Right kidney (tissue), 1 donor: ENCODE data around the gene UBXN7.
"Not testable (repeated sequence)": the region's sequence is repeated elsewhere in the genome, so short reads cannot be mapped to it uniquely, and the experiment has no call there.

Experiments used
- DNase-seq: peaks from one replicate; pipeline ENCODE4 v3.0.0-alpha.2; 2016

The UBXN7 gene

GRCh38 chr3:196356556-196356955 lies 75.7 kb downstream of the UBXN7 start:
- DNase-seq: no peak

GRCh38 chr3:196355668-196356067 lies 76.6 kb downstream of the UBXN7 start:
- no peak for DNase-seq

- DNase-seq: no peak
These were observed 78.1 kb downstream of the UBXN7 start for GRCh38 chr3:196354132-196354531.

- no peak for DNase-seq
These were observed 80.7 kb downstream of the UBXN7 start for GRCh38 chr3:196351541-196351940.

GRCh38 chr3:196350067-196350466 lies 82.2 kb downstream of the UBXN7 start:
- DNase-seq: no peak

GRCh38 chr3:196348698-196349097 lies 83.5 kb downstream of the UBXN7 start:
- no peak for DNase-seq

GRCh38 chr3:196344663-196345062 lies 87.6 kb downstream of the UBXN7 start:
- no peak for DNase-seq

- DNase-seq: not testable (repeated sequence)
These were observed 88.3 kb downstream of the UBXN7 start for GRCh38 chr3:196343917-196344316.

- DNase-seq: no peak
These were observed 91.1 kb downstream of the UBXN7 start for GRCh38 chr3:196341137-196341536.

GRCh38 chr3:196340466-196340865 lies 91.8 kb downstream of the UBXN7 start:
- DNase-seq: no peak

GRCh38 chr3:196339493-196340254 lies 92.6 kb downstream of the UBXN7 start:
- DNase-seq: no peak

GRCh38 chr3:196339044-196339443 lies 93.2 kb downstream of the UBXN7 start:
- DNase-seq: no peak

- no peak for DNase-seq
These were observed 95.7 kb downstream of the UBXN7 start for GRCh38 chr3:196336319-196337145.

GRCh38 chr3:196335503-196335948 lies 96.7 kb downstream of the UBXN7 start:
- DNase-seq: no peak

- DNase-seq: no peak
These were observed 97.2 kb downstream of the UBXN7 start for GRCh38 chr3:196334982-196335381.

- no peak for DNase-seq
These were observed 100.1 kb downstream of the UBXN7 start for GRCh38 chr3:196332168-196332567.

GRCh38 chr3:196327405-196327804 lies 104.8 kb downstream of the UBXN7 start:
- no peak for DNase-seq

GRCh38 chr3:196326936-196327335 lies 105.3 kb downstream of the UBXN7 start:
- DNase-seq: no peak

GRCh38 chr3:196323691-196324090 lies 108.5 kb downstream of the UBXN7 start:
- no peak for DNase-seq

GRCh38 chr3:196323016-196323415 lies 109.2 kb downstream of the UBXN7 start:
- no peak for DNase-seq

- DNase-seq: no peak
These were observed 111.1 kb downstream of the UBXN7 start for GRCh38 chr3:196321162-196321561.

- no peak for DNase-seq
These were observed 112.1 kb downstream of the UBXN7 start for GRCh38 chr3:196320137-196320536.

GRCh38 chr3:196317687-196318467 lies 114.3 kb downstream of the UBXN7 start, which contains the start of gene DYNLT2B:
DYNLT2B (minus strand) TSS chr3:196318240; CDS start chr3:196318152, 88 bp downstream.
- peak; percentile 97 for DNase-seq
